HG02973 (cell line): ENCODE results near the gene CTNND1.
"Not testable (repeated sequence)": the region's sequence is repeated elsewhere in the genome, so short reads cannot be mapped to it uniquely, and the experiment has no call there.

ENCODE experiments used
- ATAC-seq: cut with Tn5 transposase; IDR thresholded peaks from one replicate; pipeline ENCODE4 v1.9.1; 2021; ENCODE audit warnings: moderate library complexity; ENCODE audit not compliant: unreplicated experiment

The CTNND1 gene, protein sequence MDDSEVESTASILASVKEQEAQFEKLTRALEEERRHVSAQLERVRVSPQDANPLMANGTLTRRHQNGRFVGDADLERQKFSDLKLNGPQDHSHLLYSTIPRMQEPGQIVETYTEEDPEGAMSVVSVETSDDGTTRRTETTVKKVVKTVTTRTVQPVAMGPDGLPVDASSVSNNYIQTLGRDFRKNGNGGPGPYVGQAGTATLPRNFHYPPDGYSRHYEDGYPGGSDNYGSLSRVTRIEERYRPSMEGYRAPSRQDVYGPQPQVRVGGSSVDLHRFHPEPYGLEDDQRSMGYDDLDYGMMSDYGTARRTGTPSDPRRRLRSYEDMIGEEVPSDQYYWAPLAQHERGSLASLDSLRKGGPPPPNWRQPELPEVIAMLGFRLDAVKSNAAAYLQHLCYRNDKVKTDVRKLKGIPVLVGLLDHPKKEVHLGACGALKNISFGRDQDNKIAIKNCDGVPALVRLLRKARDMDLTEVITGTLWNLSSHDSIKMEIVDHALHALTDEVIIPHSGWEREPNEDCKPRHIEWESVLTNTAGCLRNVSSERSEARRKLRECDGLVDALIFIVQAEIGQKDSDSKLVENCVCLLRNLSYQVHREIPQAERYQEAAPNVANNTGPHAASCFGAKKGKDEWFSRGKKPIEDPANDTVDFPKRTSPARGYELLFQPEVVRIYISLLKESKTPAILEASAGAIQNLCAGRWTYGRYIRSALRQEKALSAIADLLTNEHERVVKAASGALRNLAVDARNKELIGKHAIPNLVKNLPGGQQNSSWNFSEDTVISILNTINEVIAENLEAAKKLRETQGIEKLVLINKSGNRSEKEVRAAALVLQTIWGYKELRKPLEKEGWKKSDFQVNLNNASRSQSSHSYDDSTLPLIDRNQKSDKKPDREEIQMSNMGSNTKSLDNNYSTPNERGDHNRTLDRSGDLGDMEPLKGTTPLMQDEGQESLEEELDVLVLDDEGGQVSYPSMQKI

DNA sequence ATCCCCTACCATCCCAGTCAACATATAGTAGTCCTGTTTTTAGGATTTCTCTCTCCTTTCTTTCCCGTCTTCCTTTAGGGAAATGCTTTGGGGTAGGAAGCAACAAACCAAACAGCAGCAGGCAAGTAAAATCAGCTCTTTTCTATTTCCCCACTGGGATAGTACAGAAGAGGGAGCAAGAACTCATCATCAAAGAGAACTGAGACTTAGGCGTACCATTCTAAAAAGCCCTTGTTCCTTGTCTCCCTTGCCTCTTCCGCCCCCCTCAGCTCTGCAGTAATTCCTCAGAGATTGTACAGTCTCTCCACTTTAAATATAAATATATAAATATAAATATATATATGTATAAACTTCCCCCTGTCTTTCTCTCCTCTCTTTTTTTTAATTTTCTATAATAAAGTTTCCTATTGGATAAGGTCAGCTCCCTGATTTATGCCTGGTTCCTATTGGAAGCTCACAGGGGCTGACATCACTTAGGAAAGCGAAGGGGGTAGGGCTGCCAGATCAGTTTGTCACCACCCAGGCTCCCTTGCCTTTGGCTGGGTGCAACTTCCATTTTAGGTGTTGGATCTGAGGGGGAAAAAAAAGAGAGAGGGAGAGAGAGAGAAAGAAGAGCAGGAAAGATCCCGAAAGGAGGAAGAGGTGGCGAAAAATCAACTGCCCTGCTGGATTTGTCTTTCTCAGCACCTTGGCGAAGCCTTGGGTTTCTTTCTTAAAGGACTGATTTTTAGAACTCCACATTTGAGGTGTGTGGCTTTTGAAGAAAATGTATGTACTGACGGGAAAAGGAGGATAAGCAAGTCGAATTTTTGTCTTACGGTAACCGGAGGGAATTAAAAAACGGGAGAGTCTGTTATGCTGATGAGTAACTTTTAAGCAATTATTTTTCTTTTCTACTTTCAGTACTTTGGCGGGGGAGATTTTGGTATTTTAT lies at the start of gene CTNND1:
Gene CTNND1 (plus strand): TSS at position 502 of the 934 bp plus-strand sequence. CDS start 29,677 bp downstream, outside the sequence.
- ATAC-seq: peak; percentile 95

DNA sequence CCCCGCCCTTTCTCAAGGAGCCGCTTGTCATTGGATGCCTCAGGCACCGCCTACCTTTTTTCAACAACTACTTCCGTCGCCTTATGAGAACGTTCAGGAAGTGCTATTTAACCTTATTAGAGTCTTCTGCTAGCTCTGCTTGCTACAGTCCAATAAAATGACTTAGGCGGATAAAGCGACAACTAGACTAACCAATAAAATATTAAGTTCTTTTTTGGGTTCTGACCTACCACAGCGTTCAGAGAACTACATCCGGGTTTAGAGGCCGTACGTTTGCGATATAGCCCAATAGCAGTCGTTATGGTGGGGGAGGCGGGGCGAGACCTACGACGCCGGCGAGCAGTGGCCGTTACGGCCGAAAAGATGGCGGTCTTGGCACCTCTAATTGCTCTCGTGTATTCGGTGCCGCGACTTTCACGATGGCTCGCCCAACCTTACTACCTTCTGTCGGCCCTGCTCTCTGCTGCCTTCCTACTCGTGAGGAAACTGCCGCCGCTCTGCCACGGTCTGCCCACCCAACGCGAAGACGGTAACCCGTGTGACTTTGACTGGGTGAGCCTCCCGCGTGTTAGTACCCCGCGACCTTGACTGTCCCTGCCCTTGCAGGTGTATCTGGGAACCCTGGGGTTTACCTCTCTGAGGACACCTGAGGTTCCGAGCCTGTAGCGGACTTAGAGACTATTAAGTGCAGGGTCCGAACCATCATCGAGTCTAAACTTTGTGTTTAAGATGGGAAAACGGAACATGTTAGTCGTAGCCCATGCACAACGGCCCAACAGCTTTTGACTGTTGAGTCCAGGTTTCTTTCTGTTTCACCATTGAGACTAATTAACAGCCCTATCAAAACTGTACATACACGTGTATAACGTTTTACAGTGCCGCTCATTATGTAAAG lies 49.1 kb upstream of the CTNND1 start, which contains the start of gene TMX2:
Gene TMX2 (plus strand): TSS at position 338 of the 895 bp plus-strand sequence. CDS start 26 bp downstream, at position 364.
- peak; percentile 91 for ATAC-seq

GRCh38 chr11:57713835-57714234 lies 47.8 kb upstream of the CTNND1 start:
- ATAC-seq: no peak

GRCh38 chr11:57716726-57717125 lies 44.9 kb upstream of the CTNND1 start:
- ATAC-seq: not testable (repeated sequence)

DNA sequence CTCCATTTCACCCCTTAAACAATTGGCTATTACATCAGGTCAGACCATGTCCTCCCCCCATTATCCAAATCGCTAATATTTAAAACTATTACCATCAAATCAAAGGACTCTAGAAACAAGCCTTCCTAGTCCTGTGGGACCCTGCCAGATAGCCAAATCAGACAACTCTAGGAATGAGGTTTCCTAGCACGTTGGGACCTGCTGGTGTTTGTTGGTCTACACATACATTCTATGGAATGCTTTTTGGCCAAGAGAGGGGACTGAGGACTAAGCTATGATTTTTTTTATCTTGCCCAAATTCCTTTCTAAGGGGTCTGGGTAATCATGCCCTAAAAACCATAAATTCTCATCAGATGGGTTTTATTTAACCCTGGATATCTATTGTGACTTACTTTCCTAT lies 34.4 kb upstream of the CTNND1 start:
- no peak for ATAC-seq

DNA sequence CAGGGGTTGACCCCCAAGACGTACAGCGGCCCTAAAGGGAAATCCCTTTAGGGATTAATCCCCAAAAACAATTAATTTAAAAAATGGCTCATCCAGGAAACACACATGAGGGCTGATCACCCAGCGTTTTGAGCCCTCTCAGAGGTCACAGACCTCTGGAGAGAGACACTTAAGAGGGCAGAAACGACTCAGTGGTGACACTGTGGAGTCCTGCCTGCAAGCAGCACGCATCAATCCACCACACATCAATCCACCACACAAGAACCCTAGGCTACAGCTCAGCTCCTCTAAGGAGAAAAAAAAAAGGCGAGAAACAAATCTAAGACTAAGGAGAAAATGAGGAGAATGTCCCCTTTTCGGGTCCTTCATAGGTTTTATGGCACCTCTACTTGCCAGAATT lies 32.8 kb upstream of the CTNND1 start:
- no peak for ATAC-seq

DNA sequence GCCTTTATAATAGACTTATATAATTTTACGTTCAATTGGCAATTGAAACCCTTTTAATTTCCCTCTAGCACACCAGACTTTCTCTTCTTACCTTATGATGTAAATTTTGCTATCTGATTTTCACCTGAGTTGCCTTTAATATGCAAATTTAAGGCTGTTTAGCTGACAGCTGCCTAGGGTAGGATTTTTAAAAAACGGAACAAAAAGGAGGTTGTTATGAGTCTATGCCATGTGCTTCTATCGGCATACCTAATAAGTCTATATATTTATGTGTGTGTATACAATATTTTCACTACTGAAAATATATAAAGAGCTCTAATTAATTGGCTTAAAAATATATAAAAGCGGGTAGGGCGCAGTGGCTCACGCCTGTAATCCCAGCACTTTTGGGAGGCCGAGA lies 32.1 kb upstream of the CTNND1 start:
- ATAC-seq: no peak

GRCh38 chr11:57732661-57733060 lies 28.9 kb upstream of the CTNND1 start:
- no peak for ATAC-seq

DNA sequence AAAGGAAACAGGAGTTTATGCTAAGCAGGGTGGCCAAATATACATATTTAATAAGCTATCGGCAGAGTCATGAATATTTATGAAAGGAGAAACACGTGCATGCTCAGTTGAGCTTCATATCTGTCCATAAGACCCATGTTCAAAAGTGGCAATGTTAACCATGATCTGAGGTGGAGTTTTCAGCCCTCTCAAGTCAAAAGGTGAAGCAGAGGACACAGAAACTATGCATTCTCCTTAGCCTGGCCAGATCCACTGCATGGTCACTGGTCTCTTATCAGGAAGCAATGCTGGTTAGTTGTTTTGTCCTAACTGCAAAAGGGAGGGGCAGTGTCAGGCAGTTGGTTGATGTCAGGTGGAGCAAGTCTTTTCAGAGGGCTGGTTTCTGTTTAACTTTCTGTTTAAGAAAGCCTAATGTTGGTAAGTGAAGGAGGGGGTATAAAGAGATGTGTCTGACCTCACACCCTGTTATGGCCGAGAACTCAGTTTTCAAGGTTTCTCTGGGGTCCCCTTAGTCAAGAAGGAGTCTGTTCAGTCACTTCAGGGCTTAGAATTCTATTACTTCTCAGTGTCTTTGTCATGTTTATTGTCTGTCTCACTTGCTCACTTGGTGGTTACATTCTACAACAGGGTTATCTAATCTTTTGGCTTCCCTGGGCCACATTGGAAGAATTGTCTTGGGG lies 25.8 kb upstream of the CTNND1 start:
- ATAC-seq: no peak

DNA sequence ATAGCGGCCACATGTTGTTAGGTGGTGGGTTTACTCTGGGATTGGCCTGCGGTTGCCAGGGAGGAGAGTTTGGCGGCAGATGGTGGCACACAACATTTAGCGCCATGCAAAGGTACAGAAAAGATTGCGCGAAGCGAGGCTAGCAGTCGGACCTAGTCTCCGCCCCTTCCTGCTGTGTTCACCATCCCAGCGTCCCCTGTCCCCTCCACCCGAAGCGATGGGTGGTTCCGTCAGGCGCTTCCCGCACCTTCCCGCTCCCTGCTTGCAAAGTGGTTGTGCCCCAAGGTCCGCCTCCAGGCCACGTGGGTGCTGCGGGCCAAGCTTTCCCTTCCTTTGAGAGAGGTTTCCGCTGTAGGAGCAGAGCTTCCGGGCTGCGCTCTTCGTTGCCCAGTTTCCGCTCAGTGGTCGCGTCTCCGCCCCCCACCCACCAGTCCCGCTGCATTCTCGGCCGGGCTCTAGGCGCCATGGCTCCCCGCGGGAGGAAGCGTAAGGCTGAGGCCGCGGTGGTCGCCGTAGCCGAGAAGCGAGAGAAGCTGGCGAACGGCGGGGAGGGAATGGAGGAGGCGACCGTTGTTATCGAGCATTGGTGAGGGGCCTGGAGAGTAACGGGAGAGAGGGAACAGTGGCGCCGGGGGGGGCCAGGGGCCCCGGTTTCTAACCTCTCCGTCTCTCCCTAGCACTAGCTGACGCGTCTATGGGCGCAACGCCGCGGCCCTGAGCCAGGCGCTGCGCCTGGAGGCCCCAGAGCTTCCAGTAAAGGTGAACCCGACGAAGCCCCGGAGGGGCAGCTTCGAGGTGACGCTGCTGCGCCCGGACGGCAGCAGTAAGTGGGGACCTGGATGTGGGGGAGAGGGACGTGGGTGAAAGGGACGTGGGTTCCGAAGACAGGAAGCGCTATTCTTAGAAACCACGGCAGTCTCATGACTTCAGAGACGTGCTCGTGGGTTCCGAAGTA lies 20.2 kb upstream of the CTNND1 start, which contains the start of gene SELENOH:
Gene SELENOH (plus strand): TSS at position 360 of the 955 bp plus-strand sequence. CDS start 105 bp downstream, at position 465.
- ATAC-seq: peak; percentile 86

DNA sequence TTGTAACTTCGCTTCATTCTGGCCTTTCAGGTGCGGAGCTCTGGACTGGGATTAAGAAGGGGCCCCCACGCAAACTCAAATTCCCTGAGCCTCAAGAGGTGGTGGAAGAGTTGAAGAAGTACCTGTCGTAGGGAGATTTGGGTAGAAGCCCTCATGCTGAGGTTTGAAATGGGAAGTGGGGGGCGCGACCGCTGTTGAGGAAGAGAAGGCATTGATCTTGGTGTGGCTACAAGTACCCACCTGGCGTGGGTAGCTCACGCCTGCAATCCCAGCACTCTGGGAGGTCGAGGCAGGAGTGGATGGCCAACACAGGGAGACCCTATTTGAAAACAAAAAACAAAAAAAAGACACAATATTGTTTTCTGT lies 19.5 kb upstream of the CTNND1 start:
- ATAC-seq: no peak

DNA sequence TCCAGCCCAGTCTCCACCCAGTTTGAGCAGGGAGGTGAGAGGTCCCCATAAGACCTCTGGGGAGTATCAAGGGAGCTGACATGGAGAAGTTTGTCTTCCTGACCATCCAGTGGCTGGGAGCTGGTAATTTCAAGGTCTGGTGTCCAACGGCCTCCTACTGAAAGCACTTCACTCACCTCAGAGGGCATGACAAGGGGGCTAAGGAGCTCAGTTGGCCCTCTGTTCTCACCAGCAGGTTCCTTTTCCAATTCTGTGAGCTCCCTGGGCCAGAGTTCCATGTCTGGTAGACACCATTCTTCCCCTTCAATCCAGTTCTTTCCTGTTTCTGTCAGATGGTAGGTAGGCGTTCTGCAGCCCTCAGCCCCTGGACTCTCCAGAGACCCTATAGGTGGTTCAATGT lies 17.2 kb upstream of the CTNND1 start:
- no peak for ATAC-seq

GRCh38 chr11:57745206-57745605 lies 16.4 kb upstream of the CTNND1 start:
- ATAC-seq: no peak

GRCh38 chr11:57746920-57747319 lies 14.7 kb upstream of the CTNND1 start:
- no peak for ATAC-seq

DNA sequence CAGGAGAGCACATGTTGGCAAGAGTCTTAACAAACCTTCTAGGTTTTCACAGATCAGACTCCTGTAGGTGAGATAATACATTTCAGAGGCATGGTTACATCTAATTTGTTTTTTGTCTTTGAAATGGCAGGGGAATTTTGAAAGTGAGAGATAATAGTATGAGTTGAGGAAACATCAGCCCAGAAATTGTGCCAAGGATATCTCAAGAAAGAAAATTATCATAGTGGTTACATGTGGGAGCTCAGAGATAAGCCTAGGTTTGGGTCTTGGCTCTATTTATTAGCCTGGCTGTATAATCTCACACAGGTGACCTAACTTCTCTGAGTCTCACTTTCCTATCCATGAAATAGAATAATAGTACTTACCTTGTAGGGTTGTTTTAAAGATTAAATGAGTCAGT lies 10.4 kb upstream of the CTNND1 start:
- ATAC-seq: no peak

DNA sequence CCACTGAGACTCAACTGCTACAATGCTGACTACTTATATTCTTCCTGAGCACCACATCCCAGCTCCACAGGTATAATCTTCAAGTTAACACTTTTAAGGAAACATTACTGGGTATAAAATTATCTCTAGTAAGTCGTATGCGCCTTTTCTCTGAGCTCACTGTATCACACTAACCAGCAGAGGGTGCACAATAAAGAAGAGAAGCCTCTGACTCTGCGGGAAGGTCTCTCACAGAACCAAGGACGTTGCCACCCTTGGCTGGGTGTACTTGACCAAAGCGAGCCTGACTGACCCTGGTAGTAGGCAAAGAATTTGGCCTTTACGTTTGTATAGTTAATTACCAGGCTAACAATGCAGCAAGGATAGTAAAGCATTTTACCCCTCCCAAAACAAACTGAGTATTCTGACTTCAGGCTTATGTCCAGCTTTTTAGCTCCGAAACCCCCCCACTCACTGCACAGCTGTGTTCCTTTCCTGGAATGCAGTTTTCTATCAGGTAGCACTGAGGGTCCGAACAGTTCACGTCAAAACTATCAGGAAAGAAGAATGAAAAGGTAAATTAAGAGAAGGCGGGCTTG lies 9.8 kb upstream of the CTNND1 start, which contains the start of gene BTBD18:
Gene BTBD18 (minus strand): TSS at position 144 of the 578 bp plus-strand sequence. CDS start 631 bp downstream, outside the sequence.
- ATAC-seq: no peak

GRCh38 chr11:57752954-57753353 lies 8.6 kb upstream of the CTNND1 start:
- no peak for ATAC-seq
